Measurements from ENCODE around the gene C19orf53.

GRCh38 chr19:13742756-13743155, 31.5 kb upstream of the C19orf53 start:
- TF ChIP-seq CTCF (IDR thresholded peaks at IDR 0.05) (no peak), POLR2A (IDR thresholded peaks at IDR 0.05) (no peak)

Data from Peyer's patch (tissue), 4 donors.